Stimulated activated naive CD4-positive, alpha-beta T cell treated with Interleukin-2 at 50 U/mL for 16 hours (primary cell): Measurements from ENCODE around the gene HINFP.
A peak's percentile ranks its signal among the peaks of the same experiment; 100 is the strongest.

ENCODE experiments used
- DNase-seq: peaks from one replicate; lab custom pipeline; 2025; lab: John Stamatoyannopoulos, UW

Gene HINFP, protein sequence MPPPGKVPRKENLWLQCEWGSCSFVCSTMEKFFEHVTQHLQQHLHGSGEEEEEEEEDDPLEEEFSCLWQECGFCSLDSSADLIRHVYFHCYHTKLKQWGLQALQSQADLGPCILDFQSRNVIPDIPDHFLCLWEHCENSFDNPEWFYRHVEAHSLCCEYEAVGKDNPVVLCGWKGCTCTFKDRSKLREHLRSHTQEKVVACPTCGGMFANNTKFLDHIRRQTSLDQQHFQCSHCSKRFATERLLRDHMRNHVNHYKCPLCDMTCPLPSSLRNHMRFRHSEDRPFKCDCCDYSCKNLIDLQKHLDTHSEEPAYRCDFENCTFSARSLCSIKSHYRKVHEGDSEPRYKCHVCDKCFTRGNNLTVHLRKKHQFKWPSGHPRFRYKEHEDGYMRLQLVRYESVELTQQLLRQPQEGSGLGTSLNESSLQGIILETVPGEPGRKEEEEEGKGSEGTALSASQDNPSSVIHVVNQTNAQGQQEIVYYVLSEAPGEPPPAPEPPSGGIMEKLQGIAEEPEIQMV

DNA sequence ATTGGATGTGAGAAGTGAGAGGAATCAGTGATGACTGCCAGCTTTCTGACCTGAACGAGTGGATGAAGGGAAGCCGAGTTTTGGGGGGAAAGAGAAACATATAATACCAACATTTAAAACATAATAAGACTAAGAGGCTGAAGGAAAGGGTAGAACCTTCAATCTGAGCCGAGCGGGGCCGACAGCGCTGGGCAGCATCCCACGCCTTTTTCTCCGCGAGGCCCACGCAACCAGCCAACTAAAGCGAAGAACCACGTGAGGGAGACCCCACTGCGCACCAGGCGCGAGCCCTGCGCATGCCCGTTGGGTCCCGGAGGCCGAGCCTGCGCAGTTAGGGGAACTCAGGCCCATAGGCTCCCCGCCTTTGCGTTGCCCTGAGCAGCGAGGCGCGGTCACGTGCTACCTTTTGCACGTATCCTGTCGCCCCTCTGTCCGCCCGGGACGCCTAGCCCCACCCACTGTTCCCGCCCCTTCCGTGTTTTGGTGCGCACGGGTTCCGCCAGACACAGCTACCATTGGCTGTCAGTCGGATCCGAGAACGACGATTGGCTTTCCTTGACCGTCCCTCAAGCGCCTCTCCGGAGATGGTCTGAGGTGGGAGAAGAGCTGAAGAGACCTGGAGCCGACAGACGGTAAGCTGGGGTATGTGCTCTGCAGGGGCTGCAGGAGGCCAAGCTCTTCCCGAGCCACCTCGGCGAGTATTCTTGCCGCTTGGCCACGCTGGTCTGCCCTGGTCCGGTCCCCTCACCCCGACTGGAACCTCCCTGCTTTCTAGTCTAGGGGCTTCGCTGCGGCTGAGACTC lies at the start of gene HINFP:
Gene HINFP (plus strand): TSS at position 573 of the 803 bp plus-strand sequence. CDS start 5,365 bp downstream, outside the sequence.
- DNase-seq, result peak; percentile 100

DNA sequence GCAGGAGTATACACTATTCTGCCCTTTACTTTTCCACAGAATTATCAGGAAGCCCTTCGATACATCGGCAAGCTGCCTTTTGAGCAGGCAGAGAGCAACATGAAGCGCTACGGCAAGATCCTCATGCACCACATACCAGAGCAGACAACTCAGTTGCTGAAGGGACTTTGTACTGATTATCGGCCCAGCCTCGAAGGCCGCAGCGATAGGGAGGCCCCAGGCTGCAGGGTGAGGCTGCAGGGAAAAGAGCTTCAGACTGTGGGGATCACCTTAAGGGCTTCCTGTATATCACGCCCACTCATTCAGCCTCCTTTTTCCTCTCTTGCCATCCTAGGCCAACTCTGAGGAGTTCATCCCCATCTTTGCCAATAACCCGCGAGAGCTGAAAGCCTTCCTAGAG lies 43.5 kb upstream of the HINFP start:
- no peak for DNase-seq

DNA sequence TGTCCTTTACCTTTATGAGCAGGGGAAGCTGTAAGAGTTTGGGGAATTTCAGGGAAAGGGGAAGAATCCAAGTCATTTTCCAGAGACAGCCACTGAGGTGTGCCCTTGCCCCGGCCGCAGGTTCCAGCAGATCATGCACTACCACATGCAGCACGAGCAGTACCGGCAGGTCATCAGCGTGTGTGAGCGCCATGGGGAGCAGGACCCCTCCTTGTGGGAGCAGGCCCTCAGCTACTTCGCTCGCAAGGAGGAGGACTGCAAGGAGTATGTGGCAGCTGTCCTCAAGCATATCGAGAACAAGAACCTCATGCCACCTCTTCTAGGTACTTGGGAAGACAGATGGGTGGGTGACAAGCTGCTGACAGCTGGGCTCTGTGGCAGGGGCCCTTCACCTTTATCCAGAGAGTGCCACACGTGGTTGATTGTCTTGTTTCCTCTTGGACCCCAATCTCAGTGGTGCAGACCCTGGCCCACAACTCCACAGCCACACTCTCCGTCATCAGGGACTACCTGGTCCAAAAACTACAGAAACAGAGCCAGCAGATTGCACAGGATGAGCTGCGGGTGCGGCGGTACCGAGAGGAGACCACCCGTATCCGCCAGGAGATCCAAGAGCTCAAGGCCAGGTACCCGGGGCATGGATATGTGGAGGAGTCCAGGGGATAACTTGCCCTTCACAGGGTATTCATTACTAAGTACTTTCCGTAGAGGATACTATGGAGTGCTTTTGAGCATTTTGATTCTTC lies 42.5 kb upstream of the HINFP start:
- no peak for DNase-seq

DNA sequence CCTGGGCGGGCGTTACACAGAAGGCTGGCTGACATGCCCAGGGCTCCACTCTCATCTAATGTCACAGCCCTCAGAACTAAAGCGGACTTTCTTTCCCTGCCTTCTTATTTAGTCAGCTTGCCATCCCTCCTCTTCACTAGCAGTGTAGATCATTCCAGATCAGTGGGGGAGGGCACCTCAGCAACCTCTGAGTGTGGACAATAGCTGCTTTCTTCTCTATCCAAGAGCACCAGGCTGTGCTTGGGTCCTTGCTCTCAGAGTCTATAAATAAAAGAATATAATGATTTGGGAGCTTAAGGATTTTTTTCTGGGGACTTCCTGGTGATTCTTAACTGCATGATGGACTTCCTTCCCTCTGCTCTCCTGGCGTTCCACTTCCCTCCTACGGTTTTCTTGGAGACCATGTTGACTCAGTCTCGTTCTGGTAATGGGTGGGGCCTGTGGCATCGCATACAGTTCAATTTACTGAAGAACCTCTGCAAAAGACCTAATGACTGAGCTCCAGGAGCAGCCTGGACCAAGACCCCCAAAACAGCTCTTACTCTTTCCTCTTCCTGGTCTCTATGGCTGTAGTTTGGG lies 39.6 kb upstream of the HINFP start:
- no peak for DNase-seq

DNA sequence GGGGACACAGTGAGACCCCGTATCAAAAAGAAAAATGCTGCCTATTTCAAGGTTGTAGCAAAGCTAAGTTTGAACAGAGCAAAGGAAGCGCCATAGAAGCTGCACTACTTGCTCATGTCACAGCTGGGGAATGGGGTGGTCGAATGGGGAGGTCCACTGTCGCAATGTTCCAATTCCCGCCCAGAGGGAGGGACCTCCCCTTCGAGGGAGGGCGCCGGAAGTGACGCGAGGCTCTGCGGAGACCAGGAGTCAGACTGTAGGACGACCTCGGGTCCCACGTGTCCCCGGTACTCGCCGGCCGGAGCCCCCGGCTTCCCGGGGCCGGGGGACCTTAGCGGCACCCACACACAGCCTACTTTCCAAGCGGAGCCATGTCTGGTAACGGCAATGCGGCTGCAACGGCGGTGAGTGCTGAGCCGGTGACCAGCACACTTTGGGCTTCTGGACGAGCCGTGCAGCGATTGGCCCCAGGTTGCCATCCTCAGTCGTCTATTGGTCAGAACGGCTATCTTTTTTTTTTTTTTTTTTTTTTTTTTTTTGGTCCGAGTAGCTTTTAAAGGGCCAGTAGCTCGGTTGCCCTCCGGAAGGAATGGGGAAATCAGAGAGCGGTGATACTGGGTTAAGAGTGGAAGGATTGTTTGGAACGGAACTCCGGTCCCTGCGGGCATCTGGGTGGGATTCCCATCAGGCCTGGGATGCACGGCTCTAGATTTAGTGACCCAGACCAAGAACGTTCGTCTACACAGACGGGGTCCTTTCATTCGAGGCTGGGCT lies 36.5 kb upstream of the HINFP start, which contains the start of gene HMBS:
Gene HMBS (plus strand): TSS at position 219 of the 774 bp plus-strand sequence. CDS start 153 bp downstream, at position 372.
- DNase-seq, result peak; percentile 83

DNA sequence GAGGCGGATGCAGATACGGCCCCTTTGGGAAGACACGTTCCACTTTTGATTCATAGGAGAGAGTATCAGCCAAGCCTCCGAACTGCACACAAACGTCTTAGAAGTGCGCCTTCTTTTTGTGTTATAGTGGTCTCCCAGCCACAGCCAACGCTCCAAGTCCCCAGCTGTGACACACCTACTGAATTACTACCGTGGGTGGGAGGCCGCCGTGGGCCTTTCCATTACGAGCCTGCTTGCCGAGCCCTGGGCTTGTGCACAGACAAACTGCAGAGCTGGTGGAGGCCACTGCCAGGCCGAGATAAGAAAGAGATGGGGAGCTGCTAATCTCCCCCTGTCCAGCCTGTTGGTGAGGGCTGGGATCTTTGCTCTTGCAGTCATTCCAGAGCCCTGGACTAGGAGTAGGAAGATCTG lies 35.9 kb upstream of the HINFP start:
- peak; percentile 37 for DNase-seq

DNA sequence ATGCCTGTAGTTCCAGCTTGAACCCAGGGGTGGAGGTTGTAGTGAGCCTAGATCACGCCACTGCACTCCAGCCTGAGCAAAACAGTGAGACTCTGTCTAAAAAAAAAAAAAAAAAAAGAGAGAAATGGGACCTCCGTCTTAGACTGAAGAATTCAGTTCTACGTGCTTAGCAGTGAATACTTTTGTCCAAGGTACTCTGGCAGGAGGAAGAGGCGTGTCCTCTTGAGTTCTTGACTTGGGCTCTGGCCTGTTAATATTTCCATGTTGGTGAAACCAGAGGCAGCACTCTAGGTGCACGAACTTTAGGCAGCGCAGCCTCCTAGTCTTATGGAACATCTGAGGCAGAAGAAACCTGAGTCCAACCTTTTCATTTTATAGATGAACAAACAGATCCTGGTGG lies 34.3 kb upstream of the HINFP start:
- DNase-seq, result no peak

DNA sequence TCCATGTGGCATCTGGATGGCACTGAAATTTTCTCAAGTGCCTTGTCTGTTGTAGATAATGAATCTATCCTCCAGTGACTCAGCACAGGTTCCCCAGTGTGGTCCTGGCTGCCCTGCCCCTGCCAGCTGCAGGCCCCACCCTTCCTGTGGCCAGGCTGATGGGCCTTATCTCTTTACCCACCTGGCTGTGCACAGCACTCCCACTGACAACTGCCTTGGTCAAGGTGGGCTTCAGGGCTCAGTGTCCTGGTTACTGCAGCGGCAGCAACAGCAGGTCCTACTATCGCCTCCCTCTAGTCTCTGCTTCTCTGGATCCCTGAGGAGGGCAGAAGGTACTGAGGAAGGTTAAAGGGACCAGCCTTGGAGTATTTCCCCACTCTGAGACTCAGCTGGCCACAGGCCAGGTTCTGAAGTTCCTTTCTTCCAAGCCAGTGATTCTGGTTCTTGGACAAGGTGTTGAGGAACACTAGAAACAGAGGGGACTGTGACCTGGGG lies 33.6 kb upstream of the HINFP start:
- DNase-seq, result no peak

DNA sequence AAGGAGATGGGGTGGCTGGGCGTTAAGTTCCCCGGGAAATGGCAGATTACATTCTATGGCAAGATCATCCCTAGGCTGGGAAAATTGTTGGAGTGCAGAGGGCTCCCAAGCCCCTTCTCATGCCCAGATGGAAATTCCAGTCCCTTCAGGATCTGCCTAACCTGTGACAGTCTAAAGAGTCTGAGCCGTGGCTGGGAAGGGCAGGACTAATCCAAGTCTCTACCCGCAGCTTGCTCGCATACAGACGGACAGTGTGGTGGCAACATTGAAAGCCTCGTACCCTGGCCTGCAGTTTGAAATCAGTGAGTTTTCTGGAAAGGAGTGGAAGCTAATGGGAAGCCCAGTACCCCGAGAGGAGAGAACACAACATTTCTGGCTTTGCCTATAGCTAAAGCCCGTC lies 33.0 kb upstream of the HINFP start:
- DNase-seq, result no peak

DNA sequence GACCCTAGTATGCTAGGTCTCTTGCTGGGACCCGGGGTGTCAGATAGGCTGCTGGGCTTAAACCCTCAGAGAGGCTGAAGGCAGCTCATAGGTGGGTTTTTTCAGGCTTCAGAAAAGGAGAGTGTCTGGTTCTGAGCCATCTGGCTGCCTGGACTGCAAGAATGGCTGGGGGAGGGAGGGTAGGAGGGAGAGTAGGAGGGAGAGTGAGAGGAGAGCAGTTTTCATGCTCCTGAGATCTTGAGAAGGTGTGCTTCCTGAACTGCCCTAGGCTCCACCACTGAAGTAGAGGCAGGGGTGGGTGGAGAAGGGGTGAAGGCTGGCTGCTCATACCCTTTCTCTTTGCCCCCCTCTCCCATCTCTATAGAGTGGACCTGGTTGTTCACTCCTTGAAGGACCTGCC lies 32.1 kb upstream of the HINFP start:
- no peak for DNase-seq

DNA sequence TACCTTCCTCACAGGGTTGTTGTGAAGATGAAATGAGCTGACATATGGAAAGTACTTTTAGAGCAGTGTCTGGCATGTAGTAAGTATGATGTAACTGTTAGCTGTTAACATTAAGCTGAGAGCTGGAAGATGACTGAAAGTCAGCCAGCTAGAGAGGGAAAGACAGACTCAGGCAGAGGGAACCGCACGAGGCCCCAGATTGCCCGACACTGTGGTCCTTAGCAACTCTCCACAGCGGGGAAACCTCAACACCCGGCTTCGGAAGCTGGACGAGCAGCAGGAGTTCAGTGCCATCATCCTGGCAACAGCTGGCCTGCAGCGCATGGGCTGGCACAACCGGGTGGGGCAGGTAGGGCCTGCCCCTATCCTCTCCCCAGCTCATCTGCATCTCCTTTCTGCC lies 30.2 kb upstream of the HINFP start:
- DNase-seq, result no peak

DNA sequence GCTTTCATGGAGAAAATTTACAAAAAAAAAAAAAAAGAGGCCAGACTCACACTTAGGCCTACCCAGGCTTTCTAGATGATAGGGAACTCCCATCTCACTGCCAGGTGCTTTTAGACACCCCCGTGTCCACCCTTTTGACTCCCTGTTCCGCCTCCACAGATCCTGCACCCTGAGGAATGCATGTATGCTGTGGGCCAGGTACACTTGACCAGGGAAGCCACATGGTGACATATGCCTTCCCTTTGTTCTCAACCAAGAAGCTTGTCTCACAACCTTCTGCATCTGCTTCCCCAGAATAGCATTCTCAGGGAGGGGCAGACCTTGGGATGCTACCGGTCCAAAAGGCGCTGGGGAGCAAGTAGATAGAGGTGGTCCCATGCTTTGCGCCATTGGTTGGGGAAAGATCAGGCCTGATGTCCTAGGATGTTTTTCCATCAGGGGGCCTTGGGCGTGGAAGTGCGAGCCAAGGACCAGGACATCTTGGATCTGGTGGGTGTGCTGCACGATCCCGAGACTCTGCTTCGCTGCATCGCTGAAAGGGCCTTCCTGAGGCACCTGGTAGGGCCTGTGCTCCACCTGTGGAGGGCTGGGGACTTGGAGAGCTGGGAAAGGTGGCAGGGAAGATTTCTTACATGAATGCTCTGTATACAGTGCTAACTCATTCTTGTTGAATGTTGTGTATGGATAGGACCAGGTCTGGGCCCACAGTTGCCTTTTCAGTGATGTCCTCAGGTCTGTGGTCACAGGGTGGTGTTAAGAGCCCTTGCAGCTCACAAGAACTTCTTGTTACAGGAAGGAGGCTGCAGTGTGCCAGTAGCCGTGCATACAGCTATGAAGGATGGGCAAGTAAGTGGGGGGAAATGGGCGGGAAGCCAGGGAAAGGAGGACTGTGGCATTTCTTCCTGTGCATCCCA lies 29.2 kb upstream of the HINFP start:
- no peak for DNase-seq

DNA sequence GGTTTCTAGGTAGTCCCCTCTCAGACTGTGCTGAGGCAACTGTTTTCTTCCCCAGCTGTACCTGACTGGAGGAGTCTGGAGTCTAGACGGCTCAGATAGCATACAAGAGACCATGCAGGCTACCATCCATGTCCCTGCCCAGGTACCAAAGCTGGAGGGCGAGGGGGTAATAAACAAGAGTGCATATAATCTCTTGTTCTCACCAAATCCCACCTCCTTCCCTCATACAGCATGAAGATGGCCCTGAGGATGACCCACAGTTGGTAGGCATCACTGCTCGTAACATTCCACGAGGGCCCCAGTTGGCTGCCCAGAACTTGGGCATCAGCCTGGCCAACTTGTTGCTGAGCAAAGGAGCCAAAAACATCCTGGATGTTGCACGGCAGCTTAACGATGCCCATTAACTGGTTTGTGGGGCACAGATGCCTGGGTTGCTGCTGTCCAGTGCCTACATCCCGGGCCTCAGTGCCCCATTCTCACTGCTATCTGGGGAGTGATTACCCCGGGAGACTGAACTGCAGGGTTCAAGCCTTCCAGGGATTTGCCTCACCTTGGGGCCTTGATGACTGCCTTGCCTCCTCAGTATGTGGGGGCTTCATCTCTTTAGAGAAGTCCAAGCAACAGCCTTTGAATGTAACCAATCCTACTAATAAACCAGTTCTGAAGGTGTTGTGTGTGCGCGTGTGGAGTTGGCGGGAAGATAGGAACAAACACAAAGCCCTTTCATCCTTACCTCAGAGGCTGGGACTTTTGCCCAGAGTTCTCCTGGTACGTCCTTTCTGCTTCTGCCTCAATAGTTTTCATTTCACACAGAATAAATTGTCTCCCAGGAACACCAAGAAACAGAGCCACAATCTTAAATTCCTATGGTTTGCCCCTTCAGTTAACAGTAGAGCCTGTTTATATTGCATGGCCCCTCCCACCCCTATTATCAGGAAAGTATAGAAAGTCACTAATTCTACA lies 28.2 kb upstream of the HINFP start:
- DNase-seq, result no peak

DNA sequence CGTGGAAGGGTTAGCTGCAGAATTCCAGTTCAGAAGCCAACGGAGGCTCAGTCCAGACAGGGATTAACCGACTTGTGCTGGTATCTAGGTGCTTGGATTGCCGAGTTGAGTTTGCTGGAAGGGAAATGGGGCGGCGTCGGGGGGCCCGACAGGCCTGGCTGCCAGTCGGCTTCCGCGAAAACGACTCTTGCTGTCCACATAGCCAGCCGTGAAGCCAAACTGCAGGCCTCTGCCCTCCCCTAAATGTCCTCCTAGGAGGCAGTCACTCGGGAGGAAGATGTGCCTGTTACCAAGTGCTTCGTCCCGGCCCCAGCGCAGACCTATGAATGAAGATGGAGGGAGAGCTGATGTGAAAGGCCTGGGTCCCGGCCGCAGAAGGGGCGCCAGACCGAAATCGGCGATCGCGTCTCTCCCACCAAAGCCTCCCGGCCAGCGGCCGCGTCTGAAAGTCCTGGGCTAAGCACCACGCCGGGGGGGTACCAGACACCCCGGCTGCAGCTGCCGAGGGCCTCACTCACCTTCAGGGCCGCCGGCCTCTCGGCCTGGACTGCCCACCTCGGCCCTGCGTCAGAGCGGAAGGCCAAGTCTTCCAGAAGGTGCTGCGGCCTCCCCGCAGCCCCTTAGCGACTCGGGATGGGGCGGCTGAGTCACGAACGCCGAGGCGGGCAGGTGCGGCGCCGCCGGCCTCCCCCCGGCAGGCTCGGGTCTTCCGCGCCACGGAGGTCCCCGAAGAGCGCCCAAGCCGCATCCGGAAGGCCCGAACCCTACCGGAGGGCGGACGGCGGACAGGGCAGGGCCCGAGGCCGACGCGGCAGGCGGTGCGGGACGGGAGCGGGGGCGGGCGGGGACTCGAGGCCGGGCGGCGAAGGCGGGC lies 27.2 kb upstream of the HINFP start:
- DNase-seq, result peak; percentile 44

DNA sequence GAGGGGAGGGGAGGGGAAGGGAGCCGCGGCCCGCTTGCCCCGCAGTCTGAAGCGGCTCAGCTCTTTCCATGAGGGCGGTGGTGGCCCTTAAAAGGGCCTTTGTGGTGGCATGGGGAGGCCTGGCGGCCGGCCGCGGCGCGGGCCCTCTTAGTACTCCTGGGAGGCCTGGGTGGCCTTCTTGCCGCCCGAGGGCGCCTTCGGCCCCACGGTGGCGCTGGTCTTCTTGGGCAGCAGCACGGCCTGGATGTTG lies 26.6 kb upstream of the HINFP start:
- no peak for DNase-seq

DNA sequence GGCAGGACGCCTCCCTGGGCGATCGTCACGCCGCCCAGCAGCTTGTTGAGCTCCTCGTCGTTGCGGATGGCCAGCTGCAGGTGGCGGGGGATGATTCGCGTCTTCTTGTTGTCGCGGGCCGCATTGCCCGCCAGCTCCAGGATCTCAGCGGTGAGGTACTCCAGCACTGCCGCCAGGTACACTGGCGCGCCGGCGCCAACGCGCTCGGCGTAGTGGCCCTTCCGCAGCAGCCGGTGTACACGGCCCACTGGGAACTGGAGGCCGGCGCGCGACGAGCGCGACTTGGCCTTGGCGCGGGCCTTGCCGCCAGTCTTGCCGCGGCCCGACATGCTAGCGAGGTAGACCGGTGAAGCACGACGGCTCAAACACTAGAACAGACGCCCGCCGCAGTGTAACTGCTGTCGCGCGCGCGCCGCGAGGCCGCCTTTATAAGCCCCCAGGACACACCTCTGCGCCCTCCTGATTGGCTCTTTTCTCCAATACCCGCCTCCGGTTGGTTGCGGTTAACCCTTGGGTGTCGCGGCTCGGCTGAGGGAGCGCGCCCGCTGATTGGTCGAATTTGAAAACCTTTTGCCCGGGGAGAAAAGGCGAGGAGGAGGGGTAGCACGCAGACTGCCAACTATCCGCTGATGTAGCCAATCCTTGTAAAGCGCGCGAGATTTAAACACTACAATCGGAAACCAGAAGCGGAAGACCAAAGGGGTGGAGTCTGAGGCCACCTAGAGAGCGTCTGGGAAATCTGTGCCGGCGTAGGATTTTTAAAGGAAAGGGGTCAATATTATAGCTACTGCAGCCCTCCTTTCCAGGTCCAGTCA lies 26.1 kb upstream of the HINFP start:
- peak; percentile 99 for DNase-seq

DNA sequence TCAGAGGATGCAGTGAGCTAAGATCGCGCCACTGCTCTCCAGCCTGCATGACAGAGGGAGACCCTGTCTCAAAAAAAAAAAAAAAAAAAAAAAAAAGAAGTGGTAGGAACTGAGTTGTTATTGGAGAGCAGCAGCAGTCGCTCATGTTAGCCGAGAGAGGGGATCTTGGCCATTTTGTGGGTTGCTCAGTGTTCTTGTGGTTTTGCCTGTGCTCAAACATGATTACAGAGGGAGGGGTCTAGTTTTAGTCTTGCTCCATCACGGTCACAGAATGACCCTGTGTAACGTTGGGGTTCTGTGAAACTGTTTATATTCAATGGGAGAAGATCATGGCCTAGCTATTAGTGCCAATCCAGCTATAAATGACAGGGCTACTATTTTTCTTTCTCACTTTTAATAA lies 21.7 kb upstream of the HINFP start:
- DNase-seq, result no peak
